ENCODE data around the gene CFH.

GRCh38 chr1:196623079-196623478, 28.8 kb upstream of the CFH start:
- TF ChIP-seq CTCF (IDR thresholded peaks at IDR 0.05) (no peak), POLR2A (IDR thresholded peaks at IDR 0.05) (no peak)

Measured in esophagus squamous epithelium (tissue), 4 donors.